ENCODE results near the gene SPAG8.

SPAG8 gene

DNA sequence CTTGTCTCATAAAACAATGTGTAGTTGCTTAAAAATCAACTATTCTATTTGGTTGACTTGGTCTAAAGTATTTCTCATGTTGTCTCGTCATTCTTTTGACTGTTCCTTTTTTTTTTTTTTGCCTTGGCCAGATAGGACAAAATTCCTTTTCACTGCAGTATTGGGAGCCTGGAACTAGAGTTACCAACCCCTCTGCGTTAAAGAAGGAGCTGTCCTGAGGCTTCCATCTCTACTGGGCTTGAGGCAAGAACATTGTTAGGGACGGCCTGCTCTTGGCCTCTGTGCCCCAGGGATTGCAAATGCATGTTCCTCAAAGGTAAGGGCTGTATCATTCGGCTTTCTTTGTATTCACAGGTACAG, 22.1 kb downstream of the SPAG8 start:
- Histone ChIP-seq H3K27ac (no peak overlapping the region), H3K79me2 (no peaks in the 10 kb centered on the region), H3K36me3 (ENCODE audit: control insufficient read depth, insufficient read depth, low read length) (no peaks in the 10 kb centered on the region), H3K4me2 (ENCODE audit: low read length) (no peak overlapping the region), H3K4me3 (ENCODE audit: low read depth, low read length) (no peak overlapping the region), H3K9ac (no peak overlapping the region), H3K27me3 (ENCODE audit: control insufficient read depth, insufficient read depth, low read length) (no peaks in the 10 kb centered on the region), H2AFZ (no peak overlapping the region), H3K4me1 (no peaks in the 10 kb centered on the region), H3K9me3 (ENCODE audit: control insufficient read depth, low read length) (no peaks in the 10 kb centered on the region)
- TF ChIP-seq, protein P1, sequence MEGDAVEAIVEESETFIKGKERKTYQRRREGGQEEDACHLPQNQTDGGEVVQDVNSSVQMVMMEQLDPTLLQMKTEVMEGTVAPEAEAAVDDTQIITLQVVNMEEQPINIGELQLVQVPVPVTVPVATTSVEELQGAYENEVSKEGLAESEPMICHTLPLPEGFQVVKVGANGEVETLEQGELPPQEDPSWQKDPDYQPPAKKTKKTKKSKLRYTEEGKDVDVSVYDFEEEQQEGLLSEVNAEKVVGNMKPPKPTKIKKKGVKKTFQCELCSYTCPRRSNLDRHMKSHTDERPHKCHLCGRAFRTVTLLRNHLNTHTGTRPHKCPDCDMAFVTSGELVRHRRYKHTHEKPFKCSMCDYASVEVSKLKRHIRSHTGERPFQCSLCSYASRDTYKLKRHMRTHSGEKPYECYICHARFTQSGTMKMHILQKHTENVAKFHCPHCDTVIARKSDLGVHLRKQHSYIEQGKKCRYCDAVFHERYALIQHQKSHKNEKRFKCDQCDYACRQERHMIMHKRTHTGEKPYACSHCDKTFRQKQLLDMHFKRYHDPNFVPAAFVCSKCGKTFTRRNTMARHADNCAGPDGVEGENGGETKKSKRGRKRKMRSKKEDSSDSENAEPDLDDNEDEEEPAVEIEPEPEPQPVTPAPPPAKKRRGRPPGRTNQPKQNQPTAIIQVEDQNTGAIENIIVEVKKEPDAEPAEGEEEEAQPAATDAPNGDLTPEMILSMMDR (IDR thresholded peaks at IDR 0.05): no peak

DNA sequence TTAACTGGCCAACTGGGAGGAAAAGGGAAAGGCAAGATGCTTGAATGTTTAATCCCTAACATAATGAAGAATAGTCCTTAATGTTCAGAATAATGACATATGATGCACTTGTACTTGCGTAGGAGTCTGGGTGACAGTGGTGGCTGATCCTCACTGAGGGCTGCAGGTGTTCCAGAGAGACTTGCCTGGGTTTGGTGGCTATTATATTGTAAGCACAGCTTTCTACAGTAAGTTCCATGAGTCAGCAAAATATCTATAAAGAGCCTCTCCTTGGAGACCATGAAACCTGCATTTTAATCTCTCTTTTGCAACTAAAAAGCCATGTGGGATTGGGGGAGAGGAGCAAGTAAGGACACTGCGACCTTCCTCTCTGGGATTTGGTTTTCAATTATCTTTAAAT, 22.5 kb downstream of the SPAG8 start:
- H3K4me3 ChIP-seq (ENCODE audit: low read depth, low read length): no peak overlapping the region
- H3K36me3 ChIP-seq (ENCODE audit: control insufficient read depth, insufficient read depth, low read length): no peaks in the 10 kb centered on the region
- H2AFZ ChIP-seq: no peak overlapping the region
- no peak overlapping the region for H3K9ac ChIP-seq
- H3K27ac ChIP-seq: no peak overlapping the region
- no peaks in the 10 kb centered on the region for H3K4me1 ChIP-seq
- H3K4me2 ChIP-seq (ENCODE audit: low read length): no peak overlapping the region
- H3K27me3 ChIP-seq (ENCODE audit: control insufficient read depth, insufficient read depth, low read length): no peaks in the 10 kb centered on the region
- H3K9me3 ChIP-seq (ENCODE audit: control insufficient read depth, low read length): no peaks in the 10 kb centered on the region
- H3K79me2 ChIP-seq: no peaks in the 10 kb centered on the region
- TF ChIP-seq, protein P1 (IDR thresholded peaks at IDR 0.05): no peak

DNA sequence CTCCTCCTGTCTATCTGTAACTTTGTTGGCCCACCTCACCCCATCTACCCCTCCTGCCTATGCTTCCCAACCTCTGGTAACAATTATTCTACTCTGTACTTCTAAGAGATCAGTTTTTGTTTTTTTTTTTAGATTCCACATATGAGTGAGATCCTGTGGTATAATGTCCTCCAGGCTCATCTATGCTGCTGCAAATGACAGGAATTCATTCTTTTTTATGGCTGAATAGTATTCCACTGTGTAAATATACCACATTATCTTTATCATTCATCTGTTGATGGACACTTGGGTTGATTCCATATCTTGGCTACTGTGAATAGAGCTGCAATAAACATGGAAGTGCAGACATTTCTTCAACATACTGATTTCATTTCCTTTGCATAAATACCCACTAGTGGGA, 28.6 kb downstream of the SPAG8 start:
- Histone ChIP-seq H3K36me3 (ENCODE audit: control insufficient read depth, insufficient read depth, low read length) (no peaks in the 10 kb centered on the region), H3K4me1 (no peaks in the 10 kb centered on the region), H3K9ac (no peak overlapping the region), H3K27ac (no peak overlapping the region), H2AFZ (no peak overlapping the region), H3K4me2 (ENCODE audit: low read length) (no peak overlapping the region), H3K9me3 (ENCODE audit: control insufficient read depth, low read length) (no peaks in the 10 kb centered on the region), H3K27me3 (ENCODE audit: control insufficient read depth, insufficient read depth, low read length) (no peaks in the 10 kb centered on the region), H3K4me3 (ENCODE audit: low read depth, low read length) (no peak overlapping the region), H3K79me2 (no peaks in the 10 kb centered on the region)
- TF ChIP-seq, protein P1 (IDR thresholded peaks at IDR 0.05): no peak

DNA sequence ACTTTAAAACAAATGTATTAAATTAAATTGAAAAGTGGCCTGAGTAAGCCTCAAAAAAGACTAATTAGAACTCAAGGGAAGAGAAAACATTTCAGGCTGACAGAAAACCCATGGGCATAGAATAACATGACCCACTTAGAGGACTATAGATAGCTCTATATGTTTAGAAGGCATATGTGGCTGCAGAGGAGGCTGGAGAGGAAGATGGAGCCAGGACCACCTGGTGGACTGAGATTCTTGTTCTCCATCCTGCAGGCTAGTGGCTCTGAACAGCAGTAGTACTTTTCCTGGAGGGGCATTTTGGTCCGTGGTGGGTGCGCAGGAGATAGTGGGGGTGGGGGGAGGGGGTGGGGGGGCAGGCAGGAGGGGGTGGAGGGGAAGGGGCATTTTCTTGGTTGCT, 31.0 kb downstream of the SPAG8 start:
- Histone ChIP-seq H3K4me2 (ENCODE audit: low read length) (no peak overlapping the region), H3K27ac (no peak overlapping the region), H3K9me3 (ENCODE audit: control insufficient read depth, low read length) (no peaks in the 10 kb centered on the region), H3K27me3 (ENCODE audit: control insufficient read depth, insufficient read depth, low read length) (no peaks in the 10 kb centered on the region), H3K4me3 (ENCODE audit: low read depth, low read length) (no peak overlapping the region), H3K36me3 (ENCODE audit: control insufficient read depth, insufficient read depth, low read length) (no peaks in the 10 kb centered on the region), H3K79me2 (no peaks in the 10 kb centered on the region), H2AFZ (no peak overlapping the region), H3K4me1 (no peaks in the 10 kb centered on the region), H3K9ac (no peak overlapping the region)
- TF ChIP-seq, protein P1 (IDR thresholded peaks at IDR 0.05): no peak

DNA sequence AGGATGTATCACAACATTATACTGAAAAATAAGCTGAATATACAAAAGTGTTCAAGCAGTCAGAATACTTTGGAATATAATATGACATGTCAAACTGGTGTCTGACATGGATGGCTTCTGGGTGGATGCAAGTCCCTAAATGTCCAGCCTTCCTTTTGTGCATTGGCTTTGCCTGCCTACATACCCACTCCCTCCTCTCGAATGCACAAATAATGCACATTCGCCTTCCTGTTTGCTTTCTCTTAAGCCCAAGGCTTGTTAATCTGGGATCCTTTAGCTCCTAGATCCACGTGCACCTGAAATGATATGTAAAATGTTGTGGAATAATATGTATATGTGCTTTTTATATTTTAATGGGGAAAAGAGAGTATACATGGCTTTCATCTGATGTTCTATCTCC, 33.6 kb downstream of the SPAG8 start:
- Histone ChIP-seq H3K27me3 (ENCODE audit: control insufficient read depth, insufficient read depth, low read length) (no peaks in the 10 kb centered on the region), H3K9ac (no peak overlapping the region), H2AFZ (no peak overlapping the region), H3K79me2 (no peaks in the 10 kb centered on the region), H3K4me1 (no peaks in the 10 kb centered on the region), H3K9me3 (ENCODE audit: control insufficient read depth, low read length) (no peaks in the 10 kb centered on the region), H3K27ac (no peak overlapping the region), H3K4me3 (ENCODE audit: low read depth, low read length) (no peak overlapping the region), H3K4me2 (ENCODE audit: low read length) (no peak overlapping the region), H3K36me3 (ENCODE audit: control insufficient read depth, insufficient read depth, low read length) (no peaks in the 10 kb centered on the region)
- TF ChIP-seq, protein P1 (IDR thresholded peaks at IDR 0.05): no peak
